ENCODE results near the gene CAMK2A.

CAMK2A gene

DNA sequence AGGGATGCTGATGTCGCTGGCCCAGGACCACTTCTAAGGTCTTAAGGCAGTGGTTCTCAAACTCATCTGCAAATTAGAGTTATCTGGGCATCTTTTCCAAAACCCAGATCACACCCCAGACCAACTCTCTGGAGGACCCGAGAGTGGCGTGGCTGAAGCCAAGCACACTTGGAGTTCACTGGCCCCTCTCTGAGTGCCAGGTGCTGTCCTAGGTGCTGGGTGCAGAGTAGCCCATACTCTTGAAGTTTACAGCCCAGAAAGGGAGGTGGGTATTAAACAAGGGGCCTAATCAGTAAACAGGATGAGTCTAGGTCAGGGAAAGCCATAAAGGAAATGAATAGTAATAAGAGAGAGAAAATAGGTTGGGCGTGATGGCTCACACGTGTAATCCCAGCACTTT, 17.6 kb downstream of the CAMK2A start:
- Histone ChIP-seq H3K27ac (no peak overlapping the region), H3K4me3 (no peak overlapping the region)
- TF ChIP-seq, protein P1, sequence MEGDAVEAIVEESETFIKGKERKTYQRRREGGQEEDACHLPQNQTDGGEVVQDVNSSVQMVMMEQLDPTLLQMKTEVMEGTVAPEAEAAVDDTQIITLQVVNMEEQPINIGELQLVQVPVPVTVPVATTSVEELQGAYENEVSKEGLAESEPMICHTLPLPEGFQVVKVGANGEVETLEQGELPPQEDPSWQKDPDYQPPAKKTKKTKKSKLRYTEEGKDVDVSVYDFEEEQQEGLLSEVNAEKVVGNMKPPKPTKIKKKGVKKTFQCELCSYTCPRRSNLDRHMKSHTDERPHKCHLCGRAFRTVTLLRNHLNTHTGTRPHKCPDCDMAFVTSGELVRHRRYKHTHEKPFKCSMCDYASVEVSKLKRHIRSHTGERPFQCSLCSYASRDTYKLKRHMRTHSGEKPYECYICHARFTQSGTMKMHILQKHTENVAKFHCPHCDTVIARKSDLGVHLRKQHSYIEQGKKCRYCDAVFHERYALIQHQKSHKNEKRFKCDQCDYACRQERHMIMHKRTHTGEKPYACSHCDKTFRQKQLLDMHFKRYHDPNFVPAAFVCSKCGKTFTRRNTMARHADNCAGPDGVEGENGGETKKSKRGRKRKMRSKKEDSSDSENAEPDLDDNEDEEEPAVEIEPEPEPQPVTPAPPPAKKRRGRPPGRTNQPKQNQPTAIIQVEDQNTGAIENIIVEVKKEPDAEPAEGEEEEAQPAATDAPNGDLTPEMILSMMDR (IDR thresholded peaks at IDR 0.05), result no peak
- no peak for DNase-seq (ENCODE audit: low spot score)

DNA sequence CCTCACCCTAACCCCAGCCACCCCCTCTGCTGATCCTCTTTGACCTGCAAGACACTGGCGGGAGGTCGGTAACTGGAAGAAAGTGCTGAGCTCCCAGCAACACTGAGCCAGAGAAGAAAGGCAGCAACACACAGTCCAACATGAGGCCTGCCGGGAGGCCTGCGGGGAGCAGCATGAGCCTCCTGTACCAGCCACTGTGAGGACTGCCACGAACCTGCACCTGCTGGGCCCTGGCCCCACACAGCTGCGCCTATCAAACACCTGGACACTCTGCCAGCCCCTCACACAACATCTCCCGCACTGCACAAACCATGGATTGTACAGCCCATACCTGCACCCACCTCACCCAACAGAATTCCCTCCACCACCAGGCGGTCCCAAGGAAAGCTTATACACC, 18.3 kb downstream of the CAMK2A start:
- TF ChIP-seq, protein P1 (IDR thresholded peaks at IDR 0.05), result no peak
- no peak overlapping the region for H3K4me3 ChIP-seq
- no peak for DNase-seq (ENCODE audit: low spot score)
- H3K27ac ChIP-seq, result no peak overlapping the region

DNA sequence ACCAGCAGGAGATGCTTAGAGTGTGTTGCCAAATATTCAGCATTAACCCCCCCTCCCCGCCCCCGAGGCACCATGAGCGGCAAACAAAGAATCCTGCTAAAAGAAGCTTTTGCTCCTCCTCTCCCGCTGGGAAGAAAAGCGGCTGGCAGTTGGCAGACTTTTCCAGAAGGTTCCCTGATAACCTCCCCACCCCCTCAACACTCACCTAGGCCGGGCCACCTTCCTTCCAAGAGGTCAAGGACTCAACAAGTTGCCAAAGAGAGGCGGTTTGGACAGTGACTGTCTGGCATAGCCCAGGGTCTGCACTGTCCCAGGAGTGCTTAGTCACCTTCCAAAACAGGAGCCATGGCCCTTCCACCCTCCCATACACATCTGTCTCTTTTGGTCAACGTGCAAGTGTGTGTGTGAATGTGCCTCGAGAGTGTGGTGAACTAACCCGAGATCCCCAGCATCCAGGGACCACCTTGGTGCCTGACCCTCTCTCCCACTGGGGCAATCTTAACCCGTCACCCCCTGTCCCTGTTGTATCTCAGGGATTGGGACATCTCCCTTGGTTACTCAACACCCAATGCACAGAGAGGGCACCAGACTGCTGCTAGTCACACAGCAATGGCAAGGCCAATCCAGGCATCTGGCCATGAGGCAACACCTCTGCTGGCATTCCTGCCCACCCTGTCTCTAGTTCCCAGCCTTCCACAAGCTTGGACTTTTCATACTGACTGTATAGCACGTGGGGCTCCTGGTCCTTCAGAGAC, 18.9 kb downstream of the CAMK2A start:
- DNase-seq (ENCODE audit: low spot score), result no peak
- H3K27ac ChIP-seq, result no peak overlapping the region
- TF ChIP-seq, protein P1 (IDR thresholded peaks at IDR 0.05), result no peak
- no peak overlapping the region for H3K4me3 ChIP-seq

DNA sequence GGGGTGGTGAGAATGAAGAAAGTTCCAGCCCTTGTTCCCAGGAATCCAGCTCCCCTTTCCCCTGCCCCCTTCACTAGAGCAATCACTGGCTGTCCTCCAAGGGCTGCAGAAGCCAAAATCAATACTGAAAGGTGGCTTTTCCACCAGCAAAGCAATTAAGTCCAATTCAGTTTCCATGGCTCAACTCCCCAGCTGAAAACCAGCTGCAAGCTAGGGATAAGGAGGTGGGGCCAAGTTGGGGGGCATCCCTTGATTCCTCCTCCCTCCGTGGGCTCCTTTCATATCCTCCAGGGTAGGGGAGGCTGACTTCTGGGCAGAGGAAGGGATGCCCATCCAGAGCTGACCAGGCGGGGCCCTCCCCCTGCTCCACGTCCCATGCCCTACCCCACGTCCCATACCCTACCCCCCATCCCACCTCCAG, 22.7 kb downstream of the CAMK2A start:
- DNase-seq (ENCODE audit: low spot score), result no peak
- Histone ChIP-seq H3K27ac (no peak overlapping the region), H3K4me3 (no peak overlapping the region)
- TF ChIP-seq, protein P1 (IDR thresholded peaks at IDR 0.05), result no peak

DNA sequence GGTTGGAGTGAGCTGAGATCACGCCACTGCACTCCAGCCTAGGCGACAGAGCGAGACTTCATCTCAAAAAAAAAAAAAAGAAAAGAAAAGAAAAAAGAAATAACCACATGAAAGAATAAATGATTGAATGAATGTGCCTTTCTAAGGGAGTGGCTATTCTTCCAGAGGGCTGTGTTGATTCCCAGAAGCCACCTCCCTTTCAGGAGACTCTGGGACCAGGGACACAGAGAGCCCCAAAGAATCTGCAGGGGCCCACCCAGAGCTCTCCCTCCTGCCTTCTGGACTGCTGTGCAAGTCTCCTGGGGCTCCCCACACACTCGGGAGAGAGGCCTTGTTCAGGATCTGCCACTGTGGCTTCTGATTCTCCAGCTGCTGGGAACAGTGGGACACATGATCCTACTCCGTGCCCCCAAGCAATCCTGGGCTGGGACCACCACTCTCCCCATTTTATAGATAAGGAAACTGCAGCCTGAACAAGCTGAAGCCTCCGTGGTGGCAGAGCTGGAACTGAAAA, 23.6 kb downstream of the CAMK2A start:
- Histone ChIP-seq H3K4me3 (no peak overlapping the region), H3K27ac (no peak overlapping the region)
- no peak for DNase-seq (ENCODE audit: low spot score)
- TF ChIP-seq, protein P1 (IDR thresholded peaks at IDR 0.05), result no peak

DNA sequence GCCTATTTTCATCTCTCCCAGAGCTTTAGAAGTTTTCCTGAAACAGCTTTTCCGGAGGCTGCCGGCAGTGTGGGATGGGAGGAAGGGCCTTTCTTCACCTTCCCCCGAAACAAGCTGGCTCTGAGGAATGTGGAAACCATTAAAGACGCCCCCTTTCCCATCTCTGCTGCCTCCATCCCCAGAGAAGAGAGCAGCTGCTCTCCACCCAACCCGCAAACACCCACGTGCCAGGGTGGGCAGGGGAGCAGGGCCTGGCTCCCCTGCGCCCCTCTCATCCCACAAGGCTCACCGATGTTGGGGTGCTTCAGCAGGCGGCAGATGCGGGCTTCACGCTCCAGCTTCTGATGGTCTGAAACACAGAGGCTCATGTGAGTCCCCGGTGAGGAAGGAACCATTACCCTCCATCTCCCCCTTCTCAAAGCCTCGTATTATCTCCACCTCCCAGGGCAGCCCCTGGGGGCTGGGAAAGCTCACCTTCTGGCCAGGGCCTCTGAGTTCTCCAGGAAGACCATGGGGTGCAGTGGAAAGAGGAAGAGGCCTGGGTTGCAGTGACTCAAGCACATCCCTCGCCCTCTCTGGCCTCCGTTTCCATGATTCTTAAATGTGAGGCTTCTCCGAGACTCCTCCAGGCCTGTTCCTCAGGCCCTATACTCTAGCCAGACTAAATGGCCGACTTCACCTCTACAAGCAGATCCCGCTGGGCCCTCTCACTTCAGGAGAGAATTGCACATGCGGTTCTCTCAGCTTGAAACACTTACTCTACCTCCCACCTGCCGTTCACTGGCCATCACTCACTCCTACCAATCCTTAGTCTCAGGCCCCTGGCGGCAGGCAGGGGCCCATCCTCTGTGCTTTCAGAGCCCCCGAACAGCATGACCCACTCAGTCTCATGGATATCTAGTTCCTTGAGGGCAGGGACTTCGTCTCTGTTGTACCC, 24.6 kb downstream of the CAMK2A start:
- Histone ChIP-seq H3K27ac (no peak overlapping the region), H3K4me3 (no peak overlapping the region)
- TF ChIP-seq, protein P1 (IDR thresholded peaks at IDR 0.05), result no peak
- no peak for DNase-seq (ENCODE audit: low spot score)
